GM19324 (cell line): ENCODE data around the gene CD9.

Experiments
- ATAC-seq: cut with Tn5 transposase; IDR thresholded peaks from one replicate; pipeline ENCODE4 v1.9.1; 2021; ENCODE audit warnings: mild to moderate bottlenecking, moderate library complexity; ENCODE audit not compliant: unreplicated experiment, low FRiP score

CD9 gene

GRCh38 chr12:6235499-6235898 lies 35.3 kb downstream of the CD9 start:
- ATAC-seq: no peak

- no peak for ATAC-seq
Measured at GRCh38 chr12:6235906-6236640, 35.9 kb downstream of the CD9 start.

- no peak for ATAC-seq
Measured at GRCh38 chr12:6236641-6236940, 36.4 kb downstream of the CD9 start.

GRCh38 chr12:6237830-6238229 lies 37.6 kb downstream of the CD9 start:
- no peak for ATAC-seq

GRCh38 chr12:6238875-6239274 lies 38.7 kb downstream of the CD9 start:
- no peak for ATAC-seq

- no peak for ATAC-seq
Measured at GRCh38 chr12:6241495-6241894, 41.3 kb downstream of the CD9 start.

- ATAC-seq: no peak
Measured at GRCh38 chr12:6249580-6249979, 49.4 kb downstream of the CD9 start.

- ATAC-seq: no peak
Measured at GRCh38 chr12:6250343-6250742, 50.1 kb downstream of the CD9 start.

- ATAC-seq: no peak
Measured at GRCh38 chr12:6253278-6253677, 53.1 kb downstream of the CD9 start.

- no peak for ATAC-seq
Measured at GRCh38 chr12:6254491-6254890, 54.3 kb downstream of the CD9 start.

GRCh38 chr12:6257007-6257406 lies 56.8 kb downstream of the CD9 start:
- no peak for ATAC-seq

GRCh38 chr12:6262211-6262610 lies 62.0 kb downstream of the CD9 start:
- no peak for ATAC-seq

GRCh38 chr12:6262623-6263022 lies 62.4 kb downstream of the CD9 start:
- ATAC-seq: no peak

GRCh38 chr12:6263931-6264330 lies 63.7 kb downstream of the CD9 start:
- ATAC-seq: no peak

- ATAC-seq: no peak
Measured at GRCh38 chr12:6264402-6265037, 64.3 kb downstream of the CD9 start.

GRCh38 chr12:6265038-6265405 lies 64.8 kb downstream of the CD9 start:
- ATAC-seq: no peak

GRCh38 chr12:6266541-6266966 lies 66.4 kb downstream of the CD9 start:
- ATAC-seq: no peak

- ATAC-seq: no peak
Measured at GRCh38 chr12:6266971-6267721, 66.9 kb downstream of the CD9 start.

GRCh38 chr12:6268484-6269157 lies 68.4 kb downstream of the CD9 start:
- no peak for ATAC-seq

- no peak for ATAC-seq
Measured at GRCh38 chr12:6269986-6270385, 69.8 kb downstream of the CD9 start.

GRCh38 chr12:6271281-6271680 lies 71.1 kb downstream of the CD9 start:
- no peak for ATAC-seq
